Neural cell (in vitro differentiated cells): ENCODE results near the gene MAGEA3.

ENCODE experiments used
- CTCF ChIP-seq: fragments of 450-650 bp; IDR thresholded peaks from 2 replicates; pipeline ENCODE4 v1.5.1; 2014; ENCODE audit warnings: antibody characterized with exemption, mild to moderate bottlenecking, moderate library complexity; ENCODE audit not compliant: poor library complexity, severe bottlenecking
- EZH2 ChIP-seq: fragments of 200-600, 300-800 bp; shearing (Covaris generic), sonication (generic); IDR thresholded peaks from 2 replicates; pipeline ENCODE4 v1.6.1; 2014; ENCODE audit warnings: antibody characterized with exemption, low read length, borderline replicate concordance, mild to moderate bottlenecking; ENCODE audit not compliant: insufficient read depth, poor library complexity, severe bottlenecking
- POLR2AphosphoS5 ChIP-seq: IDR thresholded peaks from 2 replicates; pipeline ENCODE4 v1.6.1; 2012
- RAD21 ChIP-seq: fragments of 450-650 bp; conservative IDR thresholded peaks from 2 replicates; pipeline ENCODE4 v1.6.1; 2014; ENCODE audit warnings: antibody characterized with exemption, mild to moderate bottlenecking, moderate library complexity
- TAF1 ChIP-seq: IDR thresholded peaks from 2 replicates; pipeline ENCODE4 v1.6.1; 2012; ENCODE audit warnings: low read depth

- TF ChIP-seq POLR2AphosphoS5 (no peak), CTCF (no peak), RAD21 (no peak), TAF1 (no peak), EZH2 (no peak)
These were observed 34.8 kb downstream of the MAGEA3 start, which contains the start of the genes CSAG1 and MAGEA12 for GRCh38 chrX:152733261-152733975.
